ENCODE data around the gene MAVS.

The MAVS gene

GRCh38 chr20:3846740-3847428, at the start of gene MAVS:
TSS of gene MAVS (plus strand) at chr20:3846834. CDS start at chr20:3854625, 7,791 bp downstream.
- DNase-seq, result peak; percentile 92

- DNase-seq, result no peak
Measured at GRCh38 chr20:3797226-3797545, 49.4 kb upstream of the MAVS start.

GRCh38 chr20:3797592-3798372, 48.9 kb upstream of the MAVS start:
- DNase-seq, result no peak

GRCh38 chr20:3798373-3798768, 48.3 kb upstream of the MAVS start:
- DNase-seq, result no peak

GRCh38 chr20:3798908-3799248, 47.8 kb upstream of the MAVS start:
- DNase-seq, result peak; percentile 77

GRCh38 chr20:3800256-3800877, 46.3 kb upstream of the MAVS start:
- no peak for DNase-seq

- DNase-seq, result no peak
Measured at GRCh38 chr20:3800878-3801260, 45.8 kb upstream of the MAVS start.

- no peak for DNase-seq
Measured at GRCh38 chr20:3801299-3801698, 45.3 kb upstream of the MAVS start.

- DNase-seq, result no peak
Measured at GRCh38 chr20:3801846-3802245, 44.8 kb upstream of the MAVS start.

GRCh38 chr20:3802524-3803239, 44.0 kb upstream of the MAVS start:
- DNase-seq, result no peak

GRCh38 chr20:3803289-3803688, 43.3 kb upstream of the MAVS start:
- DNase-seq, result no peak

GRCh38 chr20:3803854-3804253, 42.8 kb upstream of the MAVS start:
- DNase-seq, result no peak

GRCh38 chr20:3804254-3804751, 42.3 kb upstream of the MAVS start:
- DNase-seq, result no peak

GRCh38 chr20:3804781-3805180, 41.9 kb upstream of the MAVS start:
- DNase-seq, result no peak

GRCh38 chr20:3808544-3808943, 38.1 kb upstream of the MAVS start:
- no peak for DNase-seq

- peak; percentile 98 for DNase-seq
Measured at GRCh38 chr20:3811467-3812258, 35.0 kb upstream of the MAVS start.

GRCh38 chr20:3812259-3812681, 34.4 kb upstream of the MAVS start:
- DNase-seq, result no peak

GRCh38 chr20:3812975-3813847, 33.4 kb upstream of the MAVS start:
- no peak for DNase-seq

- DNase-seq, result no peak
Measured at GRCh38 chr20:3813848-3814581, 32.6 kb upstream of the MAVS start.

GRCh38 chr20:3814928-3815495, 31.6 kb upstream of the MAVS start:
- no peak for DNase-seq
